Right atrium auricular region (tissue), 2 donors: ENCODE measurements around the gene UQCRFS1. TPM values are rescaled to one million over a fixed set of nuclear protein-coding genes. Genes with fewer than 3 reads are reported as not detected.
"Not testable (repeated sequence)": the region's sequence is repeated elsewhere in the genome, so short reads cannot be mapped to it uniquely, and the experiment has no call there.

ENCODE experiments used
- DNase-seq: peaks from one replicate; pipeline ENCODE4 v3.0.0-alpha.2; 2019; ENCODE audit warnings: low spot score
- H3K27ac ChIP-seq, 2 donors: fragments of 200-600 bp; sonication (generic); 1 replicate in 1 of 2; 2 replicates in 1 of 2; pipeline ENCODE4 v1.5.1; 2016 to 2019
- H3K27me3 ChIP-seq, 2 donors: fragments of 200-600 bp; sonication (generic); one replicate each; pipeline versions ENCODE4 v1.5.1 to v1.6.0; 2017 to 2019
- H3K36me3 ChIP-seq: fragments of 200-600 bp; sonication (generic); one replicate; pipeline ENCODE4 v1.5.1; 2016
- H3K4me1 ChIP-seq, 2 donors: fragments of 200-600 bp; sonication (generic); one replicate each; pipeline versions ENCODE4 v1.5.1 to v1.6.0; 2017 to 2019
- H3K4me3 ChIP-seq, 2 donors: fragments of 200-600 bp; sonication (generic); 1 replicate in 1 of 2; 2 replicates in 1 of 2; pipeline ENCODE4 v1.5.1; 2017 to 2019; ENCODE audit warnings: mild to moderate bottlenecking in 1 of 2, moderate library complexity in 1 of 2
- H3K9me3 ChIP-seq, 2 donors: fragments of 200-600 bp; sonication (generic); one replicate each; pipeline ENCODE4 v1.5.1; 2019
- CTCF ChIP-seq, 2 donors: fragments of 200-600 bp; sonication (generic); IDR thresholded peaks; one replicate each; pipeline ENCODE4 v1.5.1; 2019; ENCODE audit warnings: antibody characterized with exemption in 2 of 2
- total RNA-seq, 2 donors: library from RNA; depleted of rRNA; stranded (reverse); fragments of >200 nt; gene quantifications; one replicate each; pipeline ENCODE4 v1.1.0, GENCODE V29; 2016

The UQCRFS1 gene
- total RNA-seq, 2 donors from 2014 or later, result 87.4 to 120 TPM

GRCh38 chr19:29256516-29256915, 43.6 kb upstream of the UQCRFS1 start:
- TF ChIP-seq CTCF (IDR thresholded peaks at IDR 0.05), result no peak
- H3K4me3 ChIP-seq, result no peak overlapping the region
- no peaks in the 10 kb centered on the region for H3K9me3 ChIP-seq

GRCh38 chr19:29255912-29256311, 43.0 kb upstream of the UQCRFS1 start:
- H3K4me1 ChIP-seq, result no peaks in the 10 kb centered on the region
- no peak for TF ChIP-seq CTCF (IDR thresholded peaks at IDR 0.05)
- no peak for DNase-seq

More at GRCh38 chr19:29256516-29256915, 43.6 kb upstream of the UQCRFS1 start:
- no peaks in the 10 kb centered on the region for H3K27me3 ChIP-seq
- H3K36me3 ChIP-seq, result no peaks in the 10 kb centered on the region
- H3K27ac ChIP-seq, result no peak overlapping the region
- no peak for DNase-seq
- H3K4me1 ChIP-seq, result no peaks in the 10 kb centered on the region

GRCh38 chr19:29255006-29255405, 42.1 kb upstream of the UQCRFS1 start:
- Histone ChIP-seq H3K4me1 (no peaks in the 10 kb centered on the region), H3K27ac (no peak overlapping the region), H3K9me3 (no peaks in the 10 kb centered on the region), H3K36me3 (no peaks in the 10 kb centered on the region), H3K4me3 (no peak overlapping the region), H3K27me3 (no peaks in the 10 kb centered on the region)
- TF ChIP-seq CTCF (IDR thresholded peaks at IDR 0.05), result no peak
- DNase-seq, result no peak

More at GRCh38 chr19:29255912-29256311, 43.0 kb upstream of the UQCRFS1 start:
- Histone ChIP-seq H3K4me3 (no peak overlapping the region), H3K27ac (no peak overlapping the region), H3K36me3 (no peaks in the 10 kb centered on the region), H3K9me3 (no peaks in the 10 kb centered on the region), H3K27me3 (no peaks in the 10 kb centered on the region)

GRCh38 chr19:29249798-29250197, 36.8 kb upstream of the UQCRFS1 start:
- not testable (repeated sequence) for DNase-seq, H3K27ac ChIP-seq, H3K4me3 ChIP-seq, H3K36me3 ChIP-seq, H3K9me3 ChIP-seq, H3K27me3 ChIP-seq
- peaks cover 0 to 12% of the 10 kb centered on the region in 2 donors for H3K4me1 ChIP-seq

GRCh38 chr19:29248332-29248844, 35.4 kb upstream of the UQCRFS1 start:
- no peak for DNase-seq
- no peak for TF ChIP-seq CTCF (IDR thresholded peaks at IDR 0.05)
- H3K27ac ChIP-seq, result no peak overlapping the region
- no peak overlapping the region for H3K4me3 ChIP-seq
- no peaks in the 10 kb centered on the region for H3K27me3 ChIP-seq
- H3K36me3 ChIP-seq, result no peaks in the 10 kb centered on the region
- H3K4me1 ChIP-seq, result peaks cover 0 to 12% of the 10 kb centered on the region in 2 donors
- no peaks in the 10 kb centered on the region for H3K9me3 ChIP-seq

- no peak for DNase-seq
- no peak overlapping the region for H3K4me3 ChIP-seq
- no peak for TF ChIP-seq CTCF (IDR thresholded peaks at IDR 0.05)
- peaks cover 0 to 12% of the 10 kb centered on the region in 2 donors for H3K4me1 ChIP-seq
- no peaks in the 10 kb centered on the region for H3K9me3 ChIP-seq
- H3K27ac ChIP-seq, result no peak overlapping the region
- H3K36me3 ChIP-seq, result no peaks in the 10 kb centered on the region
- no peaks in the 10 kb centered on the region for H3K27me3 ChIP-seq
Measured at GRCh38 chr19:29247872-29248271, 34.9 kb upstream of the UQCRFS1 start.
